GM12892 (cell line): ENCODE results near the gene FDX2.

ENCODE experiments used
- POLR2A ChIP-seq: IDR thresholded peaks from 2 replicates; pipeline ENCODE4 v1.6.1; 2011; ENCODE audit warnings: low read depth, low read length, control low read depth
- POLR2AphosphoS5 ChIP-seq: IDR thresholded peaks from 2 replicates; pipeline ENCODE4 v1.6.1; 2011; ENCODE audit warnings: low read depth, low read length, control low read depth
- TAF1 ChIP-seq: IDR thresholded peaks from 2 replicates; pipeline ENCODE4 v1.6.1; 2011; ENCODE audit warnings: low read depth, mild to moderate bottlenecking, control low read depth, low read length, borderline replicate concordance

DNA sequence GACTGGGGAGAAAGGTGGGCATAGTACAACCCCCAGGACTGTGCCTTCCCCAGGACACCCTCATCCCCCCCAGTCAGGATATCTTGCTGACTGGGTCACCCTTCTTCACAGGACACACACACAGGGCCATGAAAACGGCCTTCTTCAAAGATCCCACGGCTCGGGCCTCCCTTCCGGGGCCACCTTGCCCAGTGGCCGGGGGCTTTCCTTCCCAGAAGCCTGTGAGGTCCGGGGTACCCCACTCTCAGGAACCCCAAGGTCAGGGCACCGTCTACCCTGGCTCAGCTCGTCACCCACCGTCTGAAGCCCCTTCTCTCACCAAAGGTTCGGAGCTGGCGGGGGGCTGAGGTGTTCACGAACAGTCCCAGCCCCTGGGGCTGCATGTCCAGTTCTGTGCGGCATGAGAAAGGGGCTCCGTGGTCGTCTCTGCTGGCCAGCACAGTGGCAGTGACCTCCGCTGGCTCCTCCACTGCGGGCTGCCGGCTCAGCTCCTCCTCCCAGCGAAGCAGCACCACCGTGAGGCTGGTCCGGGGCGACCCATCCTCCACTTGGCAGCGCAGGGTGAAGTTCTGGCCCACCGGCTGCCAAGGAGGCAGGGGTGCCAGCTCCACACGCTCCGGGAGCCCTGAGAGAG is 19.7 kb upstream of the FDX2 start:
- TF ChIP-seq POLR2A (no peak), POLR2AphosphoS5 (no peak), TAF1 (no peak)
